NCI-H1930 (cell line): ENCODE data around the gene PTTG2.

Source experiments
- DNase-seq, 2 experiments: peaks; one replicate each; lab custom pipeline; 2025; lab: John Stamatoyannopoulos, UW

PTTG2 gene

GRCh38 chr4:38009949-38010348, 49.8 kb downstream of the PTTG2 start:
- DNase-seq: no peak
